ENCODE data around the gene CDH20.

- TF ChIP-seq CTCF (IDR thresholded peaks at IDR 0.05) (no peak), POLR2A (IDR thresholded peaks at IDR 0.05) (no peak)
These were observed 197.5 kb downstream of the CDH20 start for GRCh38 chr18:61530681-61531080.

Measured in Peyer's patch (tissue), 4 donors.